OCI-LY1 (cell line): ENCODE measurements around the gene PHACTR2.

ENCODE experiments used
- H2AFZ ChIP-seq: fragments of 200-600 bp; sonication (generic), shearing (Covaris generic); 2 replicates; pipeline ENCODE4 v1.6.0; 2014; ENCODE audit warnings: antibody characterized with exemption, mild to moderate bottlenecking, low read length
- H3F3A ChIP-seq: fragments of 200-600 bp; sonication (generic), shearing (Covaris generic); 2 replicates; pipeline ENCODE4 v1.6.0; 2014; ENCODE audit warnings: mild to moderate bottlenecking, antibody characterized with exemption, low read length, moderate library complexity; ENCODE audit not compliant: insufficient read depth
- H3K27ac ChIP-seq: fragments of 200-600 bp; sonication (generic); 2 replicates; pipeline ENCODE4 v1.5.1; 2014; ENCODE audit warnings: low read length, mixed run types, mild to moderate bottlenecking, low read depth; ENCODE audit not compliant: poor library complexity, severe bottlenecking
- H3K27me3 ChIP-seq: fragments of 200-600 bp; sonication (generic); 2 replicates; pipeline ENCODE4 v1.6.0; 2014; ENCODE audit warnings: antibody characterized with exemption, mild to moderate bottlenecking, low read length, moderate library complexity; ENCODE audit not compliant: insufficient read depth
- H3K36me3 ChIP-seq: fragments of 200-600 bp; sonication (generic); 2 replicates; pipeline ENCODE4 v1.6.1; 2014; ENCODE audit warnings: mild to moderate bottlenecking, antibody characterized with exemption, low read length, moderate library complexity, mixed read lengths; ENCODE audit not compliant: insufficient read depth
- H3K4me1 ChIP-seq: fragments of 200-600 bp; sonication (generic); 2 replicates; pipeline ENCODE4 v1.5.1; 2014; ENCODE audit warnings: mild to moderate bottlenecking, low read length, moderate library complexity; ENCODE audit not compliant: insufficient read depth, severe bottlenecking
- H3K4me2 ChIP-seq: fragments of 200-600 bp; sonication (generic), shearing (Covaris generic); 2 replicates; pipeline ENCODE4 v1.6.1; 2014; ENCODE audit warnings: low read length
- H3K4me3 ChIP-seq: fragments of 200-600 bp; sonication (generic); 2 replicates; pipeline ENCODE4 v1.5.1; 2014; ENCODE audit warnings: low read length, low read depth, mild to moderate bottlenecking, mixed read lengths; ENCODE audit not compliant: poor library complexity, severe bottlenecking
- H3K79me2 ChIP-seq: fragments of 200-600 bp; shearing (Covaris generic); 2 replicates; pipeline ENCODE4 v1.6.1; 2016; ENCODE audit warnings: mixed run types, low read length, mixed read lengths; ENCODE audit not compliant: insufficient read depth
- H3K9ac ChIP-seq: fragments of 200-600 bp; sonication (generic), shearing (Covaris generic); 2 replicates; pipeline ENCODE4 v1.6.1; 2014; ENCODE audit warnings: mild to moderate bottlenecking, low read length, mixed read lengths
- H3K9me2 ChIP-seq: fragments of 200-600 bp; sonication (generic), shearing (Covaris generic); 2 replicates; pipeline ENCODE4 v1.6.1; 2014; ENCODE audit warnings: low read depth, mild to moderate bottlenecking, low read length, mixed read lengths
- H3K9me3 ChIP-seq: fragments of 200-600 bp; shearing (Covaris generic); 2 replicates; pipeline ENCODE4 v1.6.1; 2014; ENCODE audit warnings: low read length, mixed read lengths
- H4K20me1 ChIP-seq: fragments of 200-600 bp; sonication (generic), shearing (Covaris generic); 2 replicates; pipeline ENCODE4 v1.6.0; 2016; ENCODE audit warnings: mild to moderate bottlenecking, low read length; ENCODE audit not compliant: insufficient read depth
- CTCF ChIP-seq: fragments of 200-600 bp; sonication (generic), shearing (Covaris generic); IDR thresholded peaks from 2 replicates; pipeline ENCODE4 v1.5.1; 2017; ENCODE audit warnings: mild to moderate bottlenecking, antibody characterized with exemption, low read length, moderate library complexity, mixed read lengths
- EZH2 ChIP-seq: fragments of 200-600 bp; sonication (generic), shearing (Covaris generic); IDR thresholded peaks from 2 replicates; pipeline ENCODE4 v1.8.0; 2017; ENCODE audit warnings: borderline replicate concordance, mixed run types, mild to moderate bottlenecking, antibody characterized with exemption, low read length, moderate library complexity, mixed read lengths

The PHACTR2 gene

GRCh38 chr6:143632894-143633293, 44.9 kb upstream of the PHACTR2 start:
- no peak for TF ChIP-seq CTCF
- no peak for TF ChIP-seq EZH2
- H3K36me3 ChIP-seq, result no peaks in the 10 kb centered on the region
- H3K9me3 ChIP-seq, result no peaks in the 10 kb centered on the region
- no peaks in the 10 kb centered on the region for H3K79me2 ChIP-seq
- no peak overlapping the region for H2AFZ ChIP-seq
- no peak overlapping the region for H3K4me2 ChIP-seq
- no peak overlapping the region for H3K9ac ChIP-seq
- H3K27me3 ChIP-seq, result no peaks in the 10 kb centered on the region
- H3K4me1 ChIP-seq, result no peaks in the 10 kb centered on the region
- no peak overlapping the region for H3K4me3 ChIP-seq
- no peak overlapping the region for H3K27ac ChIP-seq
- no peaks in the 10 kb centered on the region for H3F3A ChIP-seq
- H3K9me2 ChIP-seq, result no peaks in the 10 kb centered on the region
- no peaks in the 10 kb centered on the region for H4K20me1 ChIP-seq

GRCh38 chr6:143634486-143634885, 43.3 kb upstream of the PHACTR2 start:
- Histone ChIP-seq H3K4me3 (no peak overlapping the region), H4K20me1 (no peaks in the 10 kb centered on the region), H3K4me1 (no peaks in the 10 kb centered on the region), H3K9me2 (no peaks in the 10 kb centered on the region), H3K79me2 (no peaks in the 10 kb centered on the region), H2AFZ (no peak overlapping the region), H3K27ac (no peak overlapping the region), H3K4me2 (no peak overlapping the region), H3K36me3 (no peaks in the 10 kb centered on the region), H3K9me3 (no peaks in the 10 kb centered on the region), H3F3A (no peaks in the 10 kb centered on the region), H3K27me3 (no peaks in the 10 kb centered on the region), H3K9ac (no peak overlapping the region)
- TF ChIP-seq CTCF (no peak), EZH2 (no peak)

- Histone ChIP-seq H3K9me2 (no peaks in the 10 kb centered on the region), H3F3A (no peaks in the 10 kb centered on the region), H3K9ac (no peak overlapping the region), H3K4me1 (no peaks in the 10 kb centered on the region), H3K9me3 (no peaks in the 10 kb centered on the region), H3K4me3 (no peak overlapping the region), H3K4me2 (no peak overlapping the region), H2AFZ (no peak overlapping the region), H3K27ac (no peak overlapping the region), H3K36me3 (no peaks in the 10 kb centered on the region), H4K20me1 (no peaks in the 10 kb centered on the region), H3K79me2 (no peaks in the 10 kb centered on the region), H3K27me3 (no peaks in the 10 kb centered on the region)
- TF ChIP-seq EZH2 (no peak), CTCF (no peak)
Measured at GRCh38 chr6:143637691-143638090, 40.1 kb upstream of the PHACTR2 start.
